Left forelimb (tissue), 1 donor: ENCODE data around the gene CRIP1.

Experiments
- DNase-seq: peaks from one replicate; pipeline ENCODE4 v3.0.0-alpha.2; 2018; ENCODE audit warnings: low spot score

The CRIP1 gene

DNA sequence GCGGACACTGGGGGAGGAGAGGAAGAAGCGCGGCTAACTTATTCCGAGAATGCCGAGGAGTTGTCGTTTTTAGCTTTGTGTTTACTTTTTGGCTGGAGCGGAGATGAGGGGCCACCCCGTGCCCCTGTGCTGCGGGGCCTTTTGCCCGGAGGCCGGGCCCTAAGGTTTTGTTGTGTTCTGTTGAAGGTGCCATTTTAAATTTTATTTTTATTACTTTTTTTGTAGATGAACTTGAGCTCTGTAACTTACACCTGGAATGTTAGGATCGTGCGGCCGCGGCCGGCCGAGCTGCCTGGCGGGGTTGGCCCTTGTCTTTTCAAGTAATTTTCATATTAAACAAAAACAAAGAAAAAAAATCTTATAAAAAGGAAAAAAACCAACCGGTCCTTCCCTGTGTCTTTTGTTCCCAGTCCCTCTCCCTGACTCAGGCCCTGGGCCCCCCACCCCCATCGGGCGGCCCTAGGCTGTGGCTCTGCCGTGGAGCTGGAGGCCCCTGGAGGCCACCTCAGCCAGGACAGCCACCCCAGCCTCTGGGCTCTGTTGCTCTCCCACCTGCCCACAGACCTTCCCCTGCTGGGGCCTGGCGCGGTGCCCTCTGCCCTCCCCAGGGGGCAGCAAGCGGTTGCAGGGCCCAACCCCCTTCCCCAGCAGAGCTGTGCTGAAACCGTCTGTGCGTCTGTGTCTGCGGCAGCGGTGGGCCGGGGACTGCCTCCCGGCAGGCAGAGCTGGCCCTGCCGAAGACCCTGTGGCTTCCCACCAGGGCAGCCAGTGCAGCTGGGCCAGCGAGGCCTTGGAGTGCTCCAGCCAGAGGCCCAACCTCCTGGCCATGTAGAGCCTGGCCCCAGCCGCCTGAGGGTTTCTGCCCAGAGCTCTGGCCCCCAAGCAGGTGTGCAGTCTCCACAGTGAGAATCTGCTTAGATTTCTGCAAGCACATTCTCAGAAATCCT lies 16.1 kb upstream of the CRIP1 start:
- no peak for DNase-seq

DNA sequence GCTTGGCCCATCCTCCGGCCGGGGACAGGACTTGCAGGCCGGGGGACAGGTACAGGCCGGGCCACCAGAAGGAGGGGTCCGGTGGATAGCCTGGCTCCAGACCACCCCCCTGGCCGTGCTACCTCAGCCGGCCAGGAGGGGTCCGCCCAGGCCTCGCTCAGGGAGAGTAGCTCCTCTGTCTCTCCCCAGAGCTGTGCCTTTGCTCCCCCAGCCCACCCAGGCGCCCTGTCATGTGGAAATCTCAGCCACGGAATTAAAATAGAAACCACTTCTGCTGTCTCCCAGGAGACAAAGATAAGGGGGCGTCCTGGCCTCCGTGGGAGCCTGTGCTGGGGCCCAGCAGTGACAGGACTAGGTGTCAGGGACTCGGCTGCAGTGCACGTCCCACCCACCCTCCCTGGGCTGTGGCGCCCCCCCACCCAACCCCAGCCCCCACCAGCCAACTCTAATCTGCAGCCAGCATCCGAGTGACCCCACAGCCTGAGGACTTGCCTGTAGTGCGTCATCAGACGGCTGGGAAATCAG lies 15.3 kb upstream of the CRIP1 start:
- DNase-seq, result no peak

DNA sequence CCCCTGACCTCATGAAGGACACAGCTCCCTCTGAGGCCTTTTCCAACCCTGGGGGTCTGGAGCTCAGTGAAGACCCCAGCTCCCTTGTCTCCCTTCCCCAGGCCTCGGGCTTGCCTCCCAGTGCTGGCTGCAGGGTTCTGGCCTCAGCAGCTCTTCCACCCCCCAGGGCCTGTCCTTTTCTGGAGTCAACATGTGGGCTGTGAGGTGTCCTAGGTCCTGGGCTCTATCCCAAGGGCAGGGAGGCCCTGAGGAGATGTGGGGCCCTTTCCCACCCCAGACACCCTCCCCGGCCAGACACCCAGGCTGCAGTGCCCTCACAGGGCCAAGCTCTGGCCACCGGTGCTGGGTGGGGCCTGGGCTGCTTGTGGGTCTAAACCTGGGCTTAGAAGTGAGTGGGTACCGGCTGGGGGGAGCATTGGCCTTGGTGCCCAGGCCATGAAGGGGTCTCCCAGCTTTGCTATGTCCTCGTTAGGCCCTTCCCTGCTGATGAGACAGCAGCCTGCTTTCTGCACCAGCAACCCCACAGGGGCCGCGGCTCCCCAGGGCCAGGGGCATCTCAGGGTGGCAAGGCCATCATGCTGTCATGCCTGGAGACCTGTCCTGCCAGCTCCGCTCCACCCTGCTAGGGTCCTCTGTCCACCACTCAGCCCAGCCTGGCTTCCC lies 14.7 kb upstream of the CRIP1 start:
- DNase-seq, result no peak

DNA sequence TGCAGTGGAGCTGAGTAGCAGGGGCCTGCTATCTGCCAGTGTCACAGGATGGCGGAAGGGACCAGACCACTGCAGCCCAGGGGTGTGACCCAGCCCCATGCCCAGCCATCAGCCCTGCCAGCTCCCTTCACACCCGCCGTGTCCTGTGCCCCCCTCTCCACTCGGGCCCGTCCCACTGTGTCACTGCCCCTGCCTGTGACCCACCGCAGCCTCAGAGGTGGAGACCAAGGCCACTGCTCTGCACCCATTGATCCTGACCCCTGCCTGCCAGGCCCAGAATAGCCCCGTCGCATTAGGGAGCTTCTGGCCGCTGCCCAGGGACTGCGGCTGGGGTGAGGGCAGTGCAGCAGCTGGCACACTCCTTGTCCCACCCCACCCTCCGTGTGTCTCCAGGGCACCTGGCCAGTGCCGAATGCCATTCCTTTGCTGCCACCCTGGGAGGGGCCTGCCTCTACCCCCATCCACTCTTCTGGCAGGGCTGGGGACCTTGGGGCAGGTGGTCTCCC lies 14.1 kb upstream of the CRIP1 start:
- DNase-seq, result no peak

DNA sequence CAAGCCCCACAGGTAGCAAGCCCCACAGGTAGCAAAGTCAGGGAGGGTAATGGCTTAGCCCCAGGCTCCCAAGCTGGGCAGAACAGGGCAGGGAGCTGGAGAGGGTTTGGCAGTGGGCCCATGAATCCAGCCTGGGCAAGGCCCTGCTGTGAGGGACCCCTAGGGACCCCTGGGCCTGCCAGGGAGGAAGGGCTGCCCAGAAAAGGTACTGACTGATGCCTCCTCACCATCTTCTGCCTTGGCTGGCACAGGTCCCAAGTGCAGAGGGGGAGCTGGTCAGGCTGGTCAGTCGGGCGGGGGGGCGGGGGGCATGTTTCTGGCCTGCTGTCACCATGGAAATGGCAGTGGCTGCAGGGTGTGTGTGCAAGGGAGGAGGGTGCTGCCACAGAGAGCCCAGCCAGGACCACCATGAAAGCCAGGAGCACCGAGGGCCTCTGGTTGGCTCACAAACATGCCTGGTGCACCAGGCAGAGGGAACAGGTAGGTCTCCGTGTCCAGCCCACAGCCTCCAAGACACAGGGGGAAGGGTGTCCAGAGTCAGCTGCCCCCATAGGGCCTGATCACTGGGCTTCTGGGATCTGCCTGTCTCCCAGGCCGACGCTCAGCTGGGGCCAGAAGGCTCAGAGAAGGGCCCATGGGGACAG lies 13.5 kb upstream of the CRIP1 start:
- no peak for DNase-seq

DNA sequence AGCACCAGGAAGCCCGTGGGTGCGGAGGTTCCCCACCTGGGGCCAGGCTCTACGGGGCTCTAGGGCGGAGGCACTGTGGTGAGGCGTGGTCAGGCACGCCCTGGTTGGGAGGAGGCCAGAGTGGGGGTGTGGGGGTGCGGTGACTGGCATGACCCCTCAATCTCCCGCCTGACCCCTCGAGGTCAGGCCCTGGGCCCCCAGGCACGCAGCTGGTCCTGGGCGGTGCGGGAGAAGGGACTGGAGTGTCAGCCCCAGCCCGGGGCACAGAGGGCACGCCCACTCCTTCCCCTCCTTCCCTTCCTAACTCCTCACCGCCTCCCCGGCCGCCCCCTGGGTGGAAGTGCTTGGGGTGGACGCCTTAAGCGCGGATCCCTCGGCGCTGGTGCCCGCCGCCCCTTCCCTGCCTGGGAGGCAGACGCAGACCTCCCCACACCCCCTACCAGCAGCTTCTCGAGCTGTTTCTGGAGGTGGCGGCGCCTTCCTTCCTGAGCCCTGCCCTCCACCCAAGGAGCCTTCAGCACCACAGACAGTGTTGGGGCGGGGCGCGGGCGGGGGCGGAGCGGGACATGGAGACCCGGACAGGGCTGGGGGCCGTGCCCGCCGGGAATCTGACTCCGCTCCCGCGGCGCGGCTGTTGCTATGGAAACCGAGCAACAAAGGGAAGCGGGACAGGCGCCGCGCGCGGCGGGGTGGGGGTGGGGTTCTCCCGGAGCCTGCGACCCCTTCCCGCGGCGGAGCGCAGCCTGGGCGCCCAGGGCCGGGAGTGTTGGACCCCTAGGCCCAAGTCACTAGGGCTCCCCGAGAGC lies 12.8 kb upstream of the CRIP1 start:
- peak; percentile 91 for DNase-seq

DNA sequence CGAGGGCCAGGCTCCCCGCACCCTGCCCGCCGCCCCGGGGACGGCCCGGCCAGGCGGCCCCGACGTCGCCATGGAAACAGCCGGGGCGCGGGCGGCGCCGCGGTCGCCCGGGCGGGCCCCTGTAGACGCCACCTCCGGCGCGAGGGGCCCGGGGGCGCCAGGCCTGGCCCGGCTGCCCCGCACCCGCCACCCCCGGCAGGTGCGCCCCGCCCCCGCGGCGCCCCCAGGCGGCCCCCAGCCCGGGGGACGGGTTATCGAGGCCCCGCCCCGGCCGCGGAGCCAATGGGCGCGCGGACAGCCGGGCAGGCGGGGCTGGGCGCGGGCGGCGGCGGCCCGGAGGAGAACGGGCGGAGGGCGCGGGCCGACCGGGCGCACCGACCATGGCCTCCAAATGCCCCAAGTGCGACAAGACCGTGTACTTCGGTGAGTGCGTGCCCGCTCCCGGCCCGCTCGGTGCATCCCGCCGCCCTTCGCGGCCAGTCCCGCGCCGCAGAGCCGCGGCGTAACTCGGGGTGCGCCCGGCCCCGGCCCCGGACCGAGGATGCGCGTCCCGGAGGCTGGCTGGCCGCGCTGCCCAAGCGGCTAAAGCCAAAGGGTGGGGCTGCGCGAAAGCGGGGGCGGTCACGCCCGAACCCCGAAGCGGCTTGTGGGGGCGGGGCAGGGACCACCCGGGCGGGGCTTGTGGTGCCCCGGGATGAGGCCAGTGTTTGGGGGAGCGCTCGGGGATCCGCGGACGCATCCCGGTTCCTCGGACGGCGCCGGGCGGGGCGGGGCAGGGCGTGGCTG lies 12.0 kb upstream of the CRIP1 start, which contains the start of gene CRIP2:
Gene CRIP2, plus strand, starts transcription at position 339 of the 786 bp plus-strand sequence. Its CDS starts 42 bp downstream, at position 381.
- DNase-seq, result no peak

DNA sequence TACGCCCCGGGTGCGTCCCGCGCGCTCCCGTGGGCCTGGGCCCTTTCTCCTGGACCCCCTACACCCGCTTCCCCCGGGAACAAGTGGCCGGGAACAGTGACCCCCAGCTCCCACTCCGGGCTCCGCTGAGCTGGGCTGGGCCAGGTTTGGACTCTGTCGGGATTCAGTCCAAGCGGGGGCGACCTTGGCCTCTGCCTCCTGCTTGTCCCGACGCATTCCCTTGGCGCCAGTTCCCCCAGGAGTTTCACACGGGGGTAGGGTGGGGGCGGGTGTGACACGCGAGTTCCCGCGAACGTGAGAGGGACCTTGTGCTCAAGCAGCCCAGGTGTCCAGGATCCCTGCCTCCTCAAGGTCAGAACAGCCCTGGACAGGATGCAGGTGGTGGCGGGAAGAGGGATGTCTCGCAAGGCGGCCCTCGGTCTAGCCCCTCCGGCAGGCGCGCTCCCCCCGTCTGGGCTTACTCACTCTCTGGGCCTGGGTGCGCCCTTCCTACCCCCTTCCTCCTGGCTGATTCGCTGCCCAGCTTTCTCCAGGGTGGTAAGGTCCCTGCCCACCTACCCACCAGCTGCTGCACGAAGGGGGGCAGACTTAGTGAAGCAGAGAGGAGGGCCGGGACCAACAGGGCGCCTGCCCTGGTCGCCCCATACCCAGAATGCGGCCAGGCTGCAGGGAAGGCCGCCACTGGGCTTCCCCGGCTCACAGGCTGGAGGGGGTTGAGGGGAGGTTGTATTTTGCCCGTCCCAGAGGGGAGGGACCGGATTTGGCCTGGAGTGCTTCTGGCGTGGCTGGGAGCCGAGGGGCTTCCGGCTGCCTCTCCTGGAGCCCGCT lies 11.2 kb upstream of the CRIP1 start:
- no peak for DNase-seq

DNA sequence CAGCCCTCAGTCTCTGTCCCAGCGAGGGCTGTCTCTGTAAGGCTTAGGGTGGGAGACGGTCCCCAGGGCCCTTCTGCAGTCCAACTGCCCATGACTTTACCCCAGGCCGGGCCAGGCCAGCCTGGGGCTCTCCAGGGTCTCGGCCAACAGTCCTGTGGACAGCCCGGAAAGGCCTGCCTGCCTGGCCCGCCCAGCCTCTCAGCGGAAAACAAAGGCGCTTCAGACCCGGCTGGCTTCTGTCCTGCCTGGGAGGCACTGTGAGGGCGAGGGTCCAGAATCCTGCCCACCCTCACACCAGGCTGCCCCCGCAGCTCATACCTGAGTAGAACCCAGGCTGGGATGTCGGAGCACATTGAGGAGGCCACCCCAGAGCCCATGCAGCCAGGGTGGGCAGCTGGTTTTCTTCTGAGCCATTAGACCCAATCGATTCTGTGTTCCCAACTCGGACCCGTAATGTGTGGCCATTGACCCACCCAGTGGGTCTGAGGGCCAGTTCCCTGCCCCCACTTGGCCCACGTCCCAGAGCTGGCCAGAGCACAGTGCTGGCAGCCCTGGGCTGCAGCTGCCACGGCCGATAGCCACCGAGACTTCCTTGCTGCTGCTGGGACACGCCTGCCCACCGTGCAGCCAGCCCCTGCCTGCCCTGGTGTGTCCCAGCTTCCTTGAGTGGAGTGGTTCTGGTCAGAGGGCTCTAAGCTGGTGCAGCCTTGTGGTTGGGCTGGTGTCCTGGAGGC lies 10.4 kb upstream of the CRIP1 start:
- no peak for DNase-seq

DNA sequence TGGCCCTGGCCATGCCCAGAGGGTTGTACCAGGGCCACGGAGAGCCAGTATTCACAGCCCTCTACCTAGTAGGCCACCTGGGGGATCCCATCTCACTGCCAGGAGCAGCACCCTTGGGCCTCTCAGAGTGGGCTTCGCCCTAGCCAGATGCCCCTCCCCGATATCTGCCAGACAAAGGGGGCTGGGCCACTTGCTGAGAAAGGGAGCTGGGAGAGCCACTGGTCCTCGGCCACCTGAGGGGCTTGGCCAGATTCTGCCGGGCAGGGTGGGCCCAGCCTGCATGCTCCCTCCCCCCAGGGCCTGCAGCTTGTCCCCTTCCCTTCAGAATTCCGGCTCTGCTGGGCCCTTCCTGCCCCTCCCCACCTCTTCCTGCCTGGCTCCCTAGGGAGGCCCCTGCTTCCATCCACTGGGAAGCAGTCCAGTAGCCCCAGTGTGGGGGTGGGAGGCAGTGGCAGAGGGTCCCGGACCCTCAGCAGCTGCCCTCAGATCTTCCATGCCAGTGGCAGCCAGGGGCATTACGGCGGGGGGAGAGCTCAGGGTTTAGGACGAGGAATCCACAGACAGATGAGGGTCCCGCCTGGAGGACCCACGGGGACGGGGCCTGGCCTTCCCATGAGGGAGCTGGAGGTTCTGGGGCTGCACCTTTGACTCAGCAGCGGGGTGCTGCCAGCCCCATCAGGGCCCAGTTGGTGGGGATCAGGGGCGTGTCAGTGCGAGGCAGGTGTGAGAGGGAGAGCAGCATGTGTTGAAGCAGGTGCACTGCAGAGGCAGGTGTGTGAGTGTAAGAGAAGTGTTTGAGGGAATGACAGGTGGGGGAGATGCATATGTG lies 9.6 kb upstream of the CRIP1 start:
- no peak for DNase-seq

DNA sequence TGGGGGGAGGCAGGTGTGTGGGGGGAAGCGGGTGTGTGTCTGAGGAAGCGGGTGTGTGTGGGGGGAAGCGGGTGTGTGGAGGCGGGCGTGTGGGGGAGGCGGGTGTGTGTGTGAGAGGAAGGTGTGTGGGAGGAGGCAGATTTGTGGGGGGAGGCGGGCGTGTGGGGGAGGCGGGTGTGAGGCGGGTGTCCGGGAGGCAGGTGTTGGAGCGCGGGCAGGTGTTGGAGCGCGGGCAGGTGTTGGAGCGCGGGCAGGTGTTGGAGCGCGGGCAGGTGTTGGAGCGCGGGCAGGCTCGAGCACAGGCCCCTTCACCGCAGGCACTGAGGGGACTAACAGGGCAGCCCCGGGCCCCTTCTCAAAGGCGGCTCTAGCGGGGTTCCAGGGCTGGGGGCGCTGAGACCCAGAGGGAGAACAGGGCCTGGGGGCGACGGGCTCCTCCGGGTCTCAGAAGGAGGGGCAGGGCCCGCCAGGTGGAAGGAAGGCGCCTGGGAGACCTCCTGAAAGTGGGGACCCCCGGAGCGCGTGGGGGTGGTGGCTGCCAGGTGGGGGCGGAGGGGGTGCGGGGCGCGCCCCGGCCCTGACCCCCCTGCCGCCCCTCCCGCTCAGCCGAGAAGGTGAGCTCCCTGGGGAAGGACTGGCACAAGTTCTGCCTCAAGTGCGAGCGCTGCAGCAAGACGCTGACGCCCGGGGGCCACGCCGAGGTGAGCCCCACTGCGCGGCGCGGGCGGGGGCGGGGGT lies 8.9 kb upstream of the CRIP1 start:
- DNase-seq, result no peak

DNA sequence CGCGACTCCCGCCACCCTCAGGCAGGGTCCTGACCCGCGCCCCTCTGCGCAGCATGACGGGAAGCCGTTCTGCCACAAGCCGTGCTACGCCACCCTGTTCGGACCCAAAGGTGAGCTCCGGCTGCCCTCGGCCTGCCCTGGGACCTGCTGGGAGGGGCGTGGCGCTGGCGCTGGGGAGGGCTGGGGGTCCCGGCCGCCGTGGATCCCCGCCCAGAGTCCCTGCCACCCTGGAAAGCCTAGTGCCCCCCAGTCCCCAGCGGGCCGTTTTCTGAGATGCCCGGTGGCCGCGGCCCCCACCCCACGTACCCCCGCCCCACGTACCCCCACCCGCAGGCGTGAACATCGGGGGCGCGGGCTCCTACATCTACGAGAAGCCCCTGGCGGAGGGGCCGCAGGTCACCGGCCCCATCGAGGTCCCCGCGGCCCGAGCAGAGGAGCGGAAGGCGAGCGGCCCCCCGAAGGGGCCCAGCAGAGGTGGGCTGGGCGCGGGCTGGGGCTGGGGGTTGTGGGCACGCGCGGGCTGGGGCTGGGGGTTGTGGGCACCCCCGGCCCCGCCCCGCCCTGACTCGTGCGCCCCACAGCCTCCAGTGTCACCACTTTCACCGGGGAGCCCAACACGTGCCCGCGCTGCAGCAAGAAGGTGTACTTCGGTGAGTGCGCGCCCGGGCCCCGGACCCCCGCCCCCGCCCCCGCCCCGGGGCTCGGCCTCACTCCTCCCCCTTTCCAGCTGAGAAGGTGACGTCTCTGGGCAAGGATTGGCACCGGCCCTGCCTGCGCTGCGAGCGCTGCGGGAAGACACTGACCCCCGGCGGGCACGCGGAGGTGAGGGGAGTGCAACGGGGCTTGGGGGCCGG lies 8.1 kb upstream of the CRIP1 start:
- no peak for DNase-seq

DNA sequence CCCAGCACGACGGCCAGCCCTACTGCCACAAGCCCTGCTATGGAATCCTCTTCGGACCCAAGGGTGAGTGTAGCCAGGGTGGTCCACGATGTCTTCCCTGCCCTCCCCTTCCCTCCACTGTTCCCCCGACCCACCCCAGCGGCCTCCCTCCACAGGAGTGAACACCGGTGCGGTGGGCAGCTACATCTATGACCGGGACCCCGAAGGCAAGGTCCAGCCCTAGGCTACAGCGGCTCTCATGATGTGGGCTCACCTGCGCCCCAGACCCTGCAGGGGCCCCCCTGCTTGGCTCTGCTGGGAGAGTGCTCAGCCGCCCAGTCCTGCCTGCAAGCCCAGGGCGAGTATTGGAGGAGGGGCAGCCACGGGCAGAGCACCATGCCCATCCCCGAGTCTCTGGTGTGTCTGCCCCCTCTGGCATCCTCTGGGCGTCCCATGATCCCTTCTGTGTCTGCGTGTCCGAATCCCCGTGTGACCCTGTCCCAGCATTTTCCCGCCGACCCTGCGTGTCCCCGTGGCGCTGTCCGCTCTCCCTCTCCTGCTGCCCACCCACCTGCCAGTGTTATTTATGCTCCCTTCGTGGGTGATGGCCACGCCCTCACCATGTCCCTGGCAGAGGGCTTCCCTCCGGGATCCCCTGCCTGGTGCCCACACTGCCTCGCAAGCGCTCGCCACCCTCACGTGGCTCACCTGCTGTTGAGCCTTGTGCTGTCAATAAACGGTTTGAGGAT lies 7.1 kb upstream of the CRIP1 start:
- DNase-seq, result no peak

DNA sequence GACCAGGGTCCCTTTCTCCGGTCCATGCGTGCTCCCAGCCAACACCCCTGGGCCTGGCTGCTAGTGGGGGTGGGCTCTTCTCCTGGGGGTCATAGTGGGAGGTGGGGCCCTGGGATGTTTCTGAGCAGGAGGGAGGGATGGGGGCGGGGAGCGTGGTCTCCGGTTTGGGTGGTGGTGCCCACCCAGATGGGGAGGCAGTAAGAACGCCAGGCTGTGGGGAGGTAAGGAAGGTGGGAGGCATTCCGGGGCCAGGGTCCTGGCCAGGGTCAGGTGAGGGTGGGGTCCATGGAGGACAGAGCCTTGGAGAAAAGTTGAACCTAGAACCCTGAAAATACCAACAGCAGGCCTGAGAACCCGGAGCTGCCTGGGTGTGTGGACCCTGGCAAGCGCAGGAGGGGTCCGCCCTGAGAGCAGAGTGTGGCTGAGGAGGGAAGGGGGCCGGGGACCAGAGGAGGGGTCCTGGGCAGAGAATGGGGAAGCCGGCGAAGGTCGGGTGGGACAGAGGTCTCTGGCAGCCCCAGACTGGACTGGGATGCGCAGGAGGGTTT lies 6.4 kb upstream of the CRIP1 start:
- no peak for DNase-seq
